ENCODE measurements around the gene UTP20.

The UTP20 gene

GRCh38 chr12:101280006-101280505, at the start of gene UTP20:
Gene UTP20 (plus strand): TSS chr12:101280105. CDS start chr12:101280283, 178 bp downstream.
- DNase-seq: peak; percentile 60 to 97 (median 88)

GRCh38 chr12:101230547-101230946, 49.4 kb upstream of the UTP20 start:
- no peak for DNase-seq

- DNase-seq: no peak
Measured at GRCh38 chr12:101231636-101232035, 48.3 kb upstream of the UTP20 start.

GRCh38 chr12:101235686-101236085, 44.2 kb upstream of the UTP20 start:
- DNase-seq: no peak

GRCh38 chr12:101238306-101238705, 41.6 kb upstream of the UTP20 start:
- DNase-seq: no peak

GRCh38 chr12:101238800-101239329, 41.0 kb upstream of the UTP20 start:
- DNase-seq: no peak

- no peak for DNase-seq
Measured at GRCh38 chr12:101243074-101243473, 36.8 kb upstream of the UTP20 start.

GRCh38 chr12:101243616-101244015, 36.3 kb upstream of the UTP20 start:
- no peak for DNase-seq

- no peak for DNase-seq
Measured at GRCh38 chr12:101256266-101256665, 23.6 kb upstream of the UTP20 start.

GRCh38 chr12:101257357-101257756, 22.5 kb upstream of the UTP20 start:
- DNase-seq: no peak

GRCh38 chr12:101267111-101267510, 12.8 kb upstream of the UTP20 start:
- DNase-seq: no peak

- no peak for DNase-seq
Measured at GRCh38 chr12:101276433-101276832, 3.5 kb upstream of the UTP20 start.

- DNase-seq: no peak
Measured at GRCh38 chr12:101277443-101277842, 2.5 kb upstream of the UTP20 start.

GRCh38 chr12:101287357-101287756, 7.5 kb downstream of the UTP20 start:
- no peak for DNase-seq

- DNase-seq: no peak
Measured at GRCh38 chr12:101297661-101298060, 17.8 kb downstream of the UTP20 start.

GRCh38 chr12:101298426-101298825, 18.5 kb downstream of the UTP20 start:
- peak in 1 of 51 donors; percentile 10 for DNase-seq

- peak in 1 of 51 donors; percentile 34 for DNase-seq
Measured at GRCh38 chr12:101299346-101299745, 19.4 kb downstream of the UTP20 start.

- peak in 15 of 51 donors; percentile 2 to 66 (median 15) for DNase-seq
Measured at GRCh38 chr12:101299931-101300330, 20.0 kb downstream of the UTP20 start.

GRCh38 chr12:101302741-101303140, 22.8 kb downstream of the UTP20 start:
- no peak for DNase-seq

- DNase-seq: no peak
Measured at GRCh38 chr12:101305226-101305779, 25.4 kb downstream of the UTP20 start.

- DNase-seq: no peak
Measured at GRCh38 chr12:101305794-101306193, 25.9 kb downstream of the UTP20 start.

- no peak for DNase-seq
Measured at GRCh38 chr12:101322480-101322879, 42.6 kb downstream of the UTP20 start.

- DNase-seq: no peak
Measured at GRCh38 chr12:101323255-101323654, 43.4 kb downstream of the UTP20 start.

- DNase-seq: no peak
Measured at GRCh38 chr12:101325590-101325989, 45.7 kb downstream of the UTP20 start.

Data from hypothalamus (tissue), 51 donors.